BE2C (cell line): Measurements from ENCODE around the gene HCCS.

Experiments
- DNase-seq: peaks from one replicate; pipeline ENCODE4 v3.0.0-alpha.2; 2020
- H3K27me3 ChIP-seq: fragments of 250-450 bp; sonication (Bioruptor Pico); 2 replicates; pipeline ENCODE4 v1.5.1; 2020; ENCODE audit warnings: mild to moderate bottlenecking
- H3K36me3 ChIP-seq: fragments of 250-450 bp; sonication (Bioruptor Pico); 2 replicates; pipeline ENCODE4 v1.5.1; 2020; ENCODE audit warnings: mild to moderate bottlenecking
- H3K4me1 ChIP-seq: fragments of 250-450 bp; sonication (Bioruptor Pico); 2 replicates; pipeline ENCODE4 v1.5.1; 2020
- H3K4me3 ChIP-seq: 2 replicates; pipeline ENCODE4 v1.5.1; 2011; ENCODE audit warnings: low read depth, low read length
- H3K9me3 ChIP-seq: fragments of 250-450 bp; sonication (Bioruptor Pico); 2 replicates; pipeline ENCODE4 v1.5.1; 2020
- TF ChIP-seq, protein P1 (sequence below): IDR thresholded peaks from 2 replicates; pipeline ENCODE4 v1.5.1; 2012; ENCODE audit warnings: mild to moderate bottlenecking, low read depth, low read length

The HCCS gene

DNA sequence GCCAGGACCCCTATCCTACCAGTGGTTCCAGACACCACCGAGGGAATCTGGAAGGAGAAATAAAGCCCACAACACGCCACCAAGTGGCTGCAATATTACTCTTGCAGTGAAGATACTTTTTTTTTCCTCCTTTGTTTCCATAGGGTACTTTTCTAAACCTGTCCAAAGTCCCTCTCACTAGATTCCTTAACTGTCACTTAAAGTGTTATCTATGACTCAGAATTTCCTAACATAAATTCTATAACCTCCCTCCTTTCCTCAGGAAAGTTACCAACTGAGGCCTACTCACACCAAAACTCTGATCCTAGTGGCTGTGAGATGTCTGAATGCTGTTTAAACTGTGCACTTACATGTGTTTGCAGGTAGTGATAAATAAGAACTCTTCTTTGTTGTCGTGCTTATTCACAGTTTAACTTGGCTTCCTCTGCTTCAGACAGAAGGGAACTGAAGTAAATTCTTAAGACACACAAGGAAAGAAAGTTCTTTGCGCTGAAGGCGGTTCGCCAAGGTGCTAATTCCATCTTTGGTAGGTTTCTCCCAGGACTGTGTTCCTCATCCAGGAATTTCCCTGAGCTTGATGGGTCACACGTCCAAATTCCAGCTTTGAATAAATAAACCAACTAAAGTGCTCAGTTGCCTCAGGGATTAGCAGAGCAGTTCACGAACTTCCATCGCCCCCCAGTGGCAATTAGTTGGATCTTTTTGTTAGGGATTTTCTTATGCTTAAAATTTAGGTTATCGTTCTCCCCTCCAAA lies 10.7 kb upstream of the HCCS start:
- DNase-seq: peak; percentile 23
- Histone ChIP-seq H3K27me3 (no peaks in the 10 kb centered on the region), H3K4me1 (no peaks in the 10 kb centered on the region), H3K36me3 (no peaks in the 10 kb centered on the region), H3K4me3 (no peak overlapping the region), H3K9me3 (no peaks in the 10 kb centered on the region)
- TF ChIP-seq, protein P1, sequence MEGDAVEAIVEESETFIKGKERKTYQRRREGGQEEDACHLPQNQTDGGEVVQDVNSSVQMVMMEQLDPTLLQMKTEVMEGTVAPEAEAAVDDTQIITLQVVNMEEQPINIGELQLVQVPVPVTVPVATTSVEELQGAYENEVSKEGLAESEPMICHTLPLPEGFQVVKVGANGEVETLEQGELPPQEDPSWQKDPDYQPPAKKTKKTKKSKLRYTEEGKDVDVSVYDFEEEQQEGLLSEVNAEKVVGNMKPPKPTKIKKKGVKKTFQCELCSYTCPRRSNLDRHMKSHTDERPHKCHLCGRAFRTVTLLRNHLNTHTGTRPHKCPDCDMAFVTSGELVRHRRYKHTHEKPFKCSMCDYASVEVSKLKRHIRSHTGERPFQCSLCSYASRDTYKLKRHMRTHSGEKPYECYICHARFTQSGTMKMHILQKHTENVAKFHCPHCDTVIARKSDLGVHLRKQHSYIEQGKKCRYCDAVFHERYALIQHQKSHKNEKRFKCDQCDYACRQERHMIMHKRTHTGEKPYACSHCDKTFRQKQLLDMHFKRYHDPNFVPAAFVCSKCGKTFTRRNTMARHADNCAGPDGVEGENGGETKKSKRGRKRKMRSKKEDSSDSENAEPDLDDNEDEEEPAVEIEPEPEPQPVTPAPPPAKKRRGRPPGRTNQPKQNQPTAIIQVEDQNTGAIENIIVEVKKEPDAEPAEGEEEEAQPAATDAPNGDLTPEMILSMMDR: peak; percentile 62

DNA sequence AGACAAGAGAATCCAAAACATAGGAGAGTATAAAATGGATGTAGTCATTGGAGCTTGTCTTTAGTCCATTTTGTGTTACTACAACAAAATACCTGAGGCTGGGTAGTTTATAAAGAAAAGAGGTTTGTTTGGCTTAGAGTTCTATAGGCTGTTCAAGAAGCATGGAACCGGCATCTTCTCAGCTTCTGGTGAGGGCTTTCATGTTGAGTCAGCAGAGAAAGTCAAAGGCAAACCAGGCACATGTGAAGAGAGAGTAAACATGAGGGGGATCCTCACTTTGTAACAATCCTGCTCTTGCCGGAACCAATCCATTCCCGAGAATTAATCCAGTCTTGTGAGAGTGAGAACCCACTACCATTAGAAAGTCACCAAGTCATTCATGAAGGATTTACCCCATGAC lies 8.1 kb upstream of the HCCS start:
- H3K9me3 ChIP-seq: no peaks in the 10 kb centered on the region
- no peaks in the 10 kb centered on the region for H3K27me3 ChIP-seq
- TF ChIP-seq, protein P1: no peak
- H3K4me3 ChIP-seq: no peak overlapping the region
- no peaks in the 10 kb centered on the region for H3K4me1 ChIP-seq
- H3K36me3 ChIP-seq: no peaks in the 10 kb centered on the region
- DNase-seq: no peak

DNA sequence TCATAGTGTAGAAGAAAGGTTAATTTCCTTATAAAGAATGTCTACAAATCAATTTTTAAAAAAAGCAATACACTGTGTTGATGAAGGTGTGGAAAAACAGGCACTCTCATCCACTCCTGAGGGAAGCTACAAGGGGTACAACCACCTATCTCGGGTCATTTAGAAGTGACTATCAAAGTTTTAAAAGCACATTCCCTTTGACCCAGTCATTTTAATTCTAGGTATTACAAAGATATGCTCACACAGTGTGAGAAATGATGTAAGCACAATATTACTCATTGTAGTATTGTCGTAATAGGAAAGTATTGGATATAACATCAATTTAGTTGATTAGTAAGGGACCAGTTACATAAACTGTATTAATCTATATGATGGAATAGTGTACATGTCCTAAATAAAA lies 7.4 kb upstream of the HCCS start:
- H3K4me3 ChIP-seq: no peak overlapping the region
- H3K27me3 ChIP-seq: no peaks in the 10 kb centered on the region
- no peak for DNase-seq
- H3K36me3 ChIP-seq: no peaks in the 10 kb centered on the region
- no peaks in the 10 kb centered on the region for H3K4me1 ChIP-seq
- TF ChIP-seq, protein P1: no peak
- H3K9me3 ChIP-seq: no peaks in the 10 kb centered on the region

DNA sequence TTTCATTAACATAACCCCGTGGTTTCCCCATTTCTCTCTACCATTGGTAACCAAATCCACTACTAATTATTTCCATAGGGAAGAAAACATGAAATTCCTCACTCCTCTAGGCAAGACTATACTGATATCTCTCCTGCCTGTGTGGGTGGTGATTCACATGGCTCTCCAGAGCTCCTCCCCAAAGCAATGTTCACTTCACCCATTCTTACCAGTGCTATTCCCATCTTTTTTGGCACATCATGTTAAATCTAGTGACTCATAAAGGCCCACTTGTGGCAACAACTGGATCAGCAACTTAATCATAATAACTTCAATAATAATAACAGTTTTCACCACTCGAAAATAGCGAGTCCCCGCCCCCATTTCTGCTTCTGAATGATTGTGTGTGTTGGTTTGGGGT lies 6.1 kb upstream of the HCCS start:
- no peak for DNase-seq
- TF ChIP-seq, protein P1: no peak

DNA sequence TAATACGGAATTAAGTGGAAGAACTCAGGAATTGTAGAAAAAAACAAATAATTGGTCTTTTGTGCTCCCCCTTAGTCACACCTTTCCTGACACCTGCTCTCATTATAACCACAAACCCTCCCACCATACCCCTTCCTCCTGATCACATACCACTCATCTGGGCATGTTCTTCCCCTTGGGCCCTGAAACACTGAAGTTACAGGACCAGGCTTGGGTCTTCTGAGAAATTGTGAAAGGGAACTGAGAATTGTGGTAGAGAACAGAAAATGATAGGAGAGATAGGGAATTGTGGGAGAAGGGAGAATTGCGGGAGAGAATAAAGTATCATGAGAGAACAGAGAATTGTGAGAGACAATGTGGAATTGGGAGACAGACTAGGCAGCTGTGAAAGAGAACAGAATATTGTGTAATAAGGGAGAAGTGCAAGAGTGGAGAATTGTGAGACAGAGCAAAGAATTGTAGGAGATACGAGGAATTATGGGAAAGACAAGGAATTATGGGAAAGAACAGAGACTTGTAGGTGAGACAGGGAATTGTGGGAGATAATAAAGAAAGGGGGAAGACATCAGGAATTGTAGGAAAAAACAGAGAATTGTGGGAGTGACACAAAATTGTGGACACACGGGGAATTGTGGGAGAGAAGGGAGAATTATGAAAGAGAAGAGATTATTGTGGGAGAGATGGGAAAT lies 2.7 kb upstream of the HCCS start:
- H3K27me3 ChIP-seq: no peaks in the 10 kb centered on the region
- TF ChIP-seq, protein P1: no peak
- no peak for DNase-seq
- H3K9me3 ChIP-seq: no peaks in the 10 kb centered on the region
- no peak overlapping the region for H3K4me3 ChIP-seq
- H3K4me1 ChIP-seq: no peaks in the 10 kb centered on the region
- H3K36me3 ChIP-seq: no peaks in the 10 kb centered on the region

More for the DNA sequence above, 6.1 kb upstream of the HCCS start:
- H3K36me3 ChIP-seq: no peaks in the 10 kb centered on the region
- no peak overlapping the region for H3K4me3 ChIP-seq
- H3K27me3 ChIP-seq: no peaks in the 10 kb centered on the region
- H3K9me3 ChIP-seq: no peaks in the 10 kb centered on the region
- H3K4me1 ChIP-seq: no peaks in the 10 kb centered on the region

DNA sequence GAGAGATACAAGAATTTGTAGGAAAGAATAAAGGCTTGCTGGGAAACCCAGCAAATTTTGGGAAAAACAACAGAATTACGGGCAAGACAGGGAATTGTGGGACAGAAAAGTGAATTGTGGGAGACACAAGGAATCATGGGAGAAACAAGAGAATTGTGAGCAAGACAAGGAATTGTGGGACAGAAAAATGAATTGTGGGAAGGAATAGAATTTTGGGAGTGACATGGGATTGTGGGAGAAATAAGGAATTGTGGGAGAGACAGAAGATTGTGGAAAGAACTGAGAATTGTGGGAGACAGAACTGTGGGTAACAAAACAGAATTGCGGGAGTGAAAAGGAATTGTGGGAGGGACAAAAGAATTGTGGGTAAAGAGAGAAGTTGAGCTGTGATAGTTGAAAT lies 1.2 kb upstream of the HCCS start:
- Histone ChIP-seq H3K27me3 (no peaks in the 10 kb centered on the region), H3K4me3 (no peak overlapping the region), H3K9me3 (no peaks in the 10 kb centered on the region), H3K4me1 (no peaks in the 10 kb centered on the region), H3K36me3 (no peaks in the 10 kb centered on the region; the same call in 1 of the 2 replicates)
- TF ChIP-seq, protein P1: no peak
- DNase-seq: no peak
